ENCODE measurements around the gene DGAT2.

GRCh38 chr11:75784506-75784905, 15.9 kb downstream of the DGAT2 start:
- TF ChIP-seq POLR2A (IDR thresholded peaks at IDR 0.05) (no peak), CTCF (IDR thresholded peaks at IDR 0.05) (no peak)

All from right lobe of liver (tissue), 4 donors.